HepG2 (cell line): ENCODE data around the gene ARHGAP26. TPM values are rescaled to one million over a fixed set of nuclear protein-coding genes. Genes with fewer than 3 reads are reported as not detected.

Experiments
- EP300 ChIP-seq, 3 experiments: sonication (generic) in 1 of 3; formaldehyde crosslinking in 1 of 3; IDR thresholded peaks; 2 replicates each; pipeline versions ENCODE4 v1.5.1 to v1.6.1; 2011 to 2020; ENCODE audit warnings: low read depth in 2 of 3, low read length in 2 of 3, borderline replicate concordance in 1 of 3, improper control_type of control experiment in 1 of 3, mild to moderate bottlenecking in 1 of 3, missing genetic modification reagents in 1 of 3, moderate library complexity in 1 of 3
- HINFP ChIP-seq: sonication (generic); formaldehyde crosslinking; IDR thresholded peaks from 2 replicates; pipeline ENCODE4 v1.4.0; 2020; ENCODE audit warnings: low read depth, mild to moderate bottlenecking, missing genetic modification reagents
- HOXD1 ChIP-seq: sonication (generic); formaldehyde crosslinking; IDR thresholded peaks from 2 replicates; pipeline ENCODE4 v1.5.0; 2020; ENCODE audit warnings: missing genetic modification reagents
- NFE2L2 ChIP-seq: fragments of 150-350 bp; IDR thresholded peaks from 2 replicates; pipeline ENCODE4 v1.6.1; 2014; ENCODE audit warnings: low read length
- REXO4 ChIP-seq: sonication (generic); formaldehyde crosslinking; IDR thresholded peaks from 2 replicates; pipeline ENCODE4 v1.8.0; 2022; ENCODE audit warnings: missing genetic modification reagents, mild to moderate bottlenecking, borderline replicate concordance
- USF2 ChIP-seq, 2 experiments: sonication (generic) in 1 of 2; formaldehyde crosslinking in 1 of 2; IDR thresholded peaks; 2 replicates each; pipeline versions ENCODE4 v1.5.1 to v1.6.1; 2011 to 2020; ENCODE audit warnings: borderline replicate concordance in 1 of 2, low read depth in 1 of 2, low read length in 1 of 2, mild to moderate bottlenecking in 1 of 2, missing genetic modification reagents in 1 of 2, moderate library complexity in 1 of 2
- ZNF503 ChIP-seq: sonication (generic); formaldehyde crosslinking; IDR thresholded peaks from 2 replicates; pipeline ENCODE4 v1.4.0; 2020; ENCODE audit warnings: missing genetic modification reagents
- ZNF576 ChIP-seq: sonication (generic); formaldehyde crosslinking; IDR thresholded peaks from 2 replicates; pipeline ENCODE4 v1.4.0; 2020; ENCODE audit warnings: mild to moderate bottlenecking, missing genetic modification reagents
- ZNF607 ChIP-seq: sonication (generic); formaldehyde crosslinking; IDR thresholded peaks from 2 replicates; pipeline ENCODE4 v1.5.1; 2020; ENCODE audit warnings: missing genetic modification reagents, mild to moderate bottlenecking, borderline replicate concordance
- ZNF660 ChIP-seq: sonication (generic); formaldehyde crosslinking; IDR thresholded peaks from 2 replicates; pipeline ENCODE4 v1.5.1; 2020; ENCODE audit warnings: mild to moderate bottlenecking, low read depth, missing genetic modification reagents, borderline replicate concordance
- ZNF839 ChIP-seq: sonication (generic); formaldehyde crosslinking; IDR thresholded peaks from 2 replicates; pipeline ENCODE4 v1.4.0; 2020; ENCODE audit warnings: missing genetic modification reagents, mild to moderate bottlenecking, borderline replicate concordance
- polyA plus RNA-seq, 8 experiments: library from polyadenylated mRNA; depleted of rRNA in 3 of 8; stranded (reverse) in 7 of 8; unstranded in 1 of 8; fragments of >200 nt; fragmentation: Illumina TruSeq in 4 of 8; extraction: Trizol in 4 of 8; gene quantifications; 2 replicates each; pipeline versions ENCODE4 v1.2.1 to v1.2.3, GENCODE V29; 2011 to 2016; ENCODE audit warnings: low read depth in 4 of 8, missing spikeins in 1 of 8, mixed read lengths in 1 of 8; ENCODE audit not compliant: insufficient read depth in 1 of 8
- total RNA-seq, 5 experiments: library from RNA; depleted of rRNA; stranded (reverse); fragments of >200 nt; fragmentation: Illumina TruSeq; extraction: Trizol; gene quantifications; 2 replicates each; pipeline ENCODE4 v1.2.3, GENCODE V29; 2016; ENCODE audit warnings: low read depth in 1 of 5

Gene ARHGAP26
- total and polyA plus RNA-seq, 2 of the 13 experiments (the other 11 are each of a cell fraction or from before 2014, with no cell fraction given): 9.6 to 18.2 TPM

- TF ChIP-seq ZNF607 (CRISPR knock-in tag) (no peak), ZNF660 (CRISPR knock-in tag) (no peak), ZNF839 (CRISPR knock-in tag) (no peak), NFE2L2 (no peak), ZNF576 (CRISPR knock-in tag) (no peak), REXO4 (no peak), ZNF503 (CRISPR knock-in tag) (no peak), USF2 (IDR thresholded peaks at IDR 0.05; ENCODE audit: low read depth, low read length) (no peak), USF2 (CRISPR knock-in tag; IDR thresholded peaks at IDR 0.05; ENCODE audit: borderline replicate concordance) (no peak), EP300 (IDR thresholded peaks at IDR 0.05; ENCODE audit: low read depth in 2 of 2, low read length in 2 of 2) (no peak), EP300 (CRISPR knock-in tag; IDR thresholded peaks at IDR 0.05; ENCODE audit: borderline replicate concordance) (no peak), HINFP (no peak), HOXD1 (CRISPR knock-in tag) (no peak)
- TF ChIP-seq, all 625 proteins: peak for 0
Measured at GRCh38 chr5:142881784-142882126, 111.6 kb downstream of the ARHGAP26 start (continued).
